A673 (cell line): ENCODE data around the gene USPL1.

ENCODE experiments used
- CTCF ChIP-seq: fragments of 300-800, 200-600 bp; sonication (generic); conservative IDR thresholded peaks from 2 replicates; pipeline ENCODE4 v1.5.1; 2017; ENCODE audit warnings: low read depth, mild to moderate bottlenecking, antibody characterized with exemption, low read length, moderate library complexity, mixed read lengths
- EZH2 ChIP-seq: fragments of 200-600 bp; sonication (generic); IDR thresholded peaks from 2 replicates; pipeline ENCODE4 v1.6.1; 2017; ENCODE audit warnings: borderline replicate concordance, low read depth, mild to moderate bottlenecking, mixed read lengths, antibody characterized with exemption, low read length; ENCODE audit not compliant: poor library complexity, severe bottlenecking

GRCh38 chr13:30633861-30634260 is 16.1 kb downstream of the USPL1 start:
- TF ChIP-seq CTCF (no peak), EZH2 (no peak)
